Measurements from ENCODE around the gene TES.
A peak's percentile ranks its signal among the peaks of the same experiment; 100 is the strongest.

The TES gene

DNA sequence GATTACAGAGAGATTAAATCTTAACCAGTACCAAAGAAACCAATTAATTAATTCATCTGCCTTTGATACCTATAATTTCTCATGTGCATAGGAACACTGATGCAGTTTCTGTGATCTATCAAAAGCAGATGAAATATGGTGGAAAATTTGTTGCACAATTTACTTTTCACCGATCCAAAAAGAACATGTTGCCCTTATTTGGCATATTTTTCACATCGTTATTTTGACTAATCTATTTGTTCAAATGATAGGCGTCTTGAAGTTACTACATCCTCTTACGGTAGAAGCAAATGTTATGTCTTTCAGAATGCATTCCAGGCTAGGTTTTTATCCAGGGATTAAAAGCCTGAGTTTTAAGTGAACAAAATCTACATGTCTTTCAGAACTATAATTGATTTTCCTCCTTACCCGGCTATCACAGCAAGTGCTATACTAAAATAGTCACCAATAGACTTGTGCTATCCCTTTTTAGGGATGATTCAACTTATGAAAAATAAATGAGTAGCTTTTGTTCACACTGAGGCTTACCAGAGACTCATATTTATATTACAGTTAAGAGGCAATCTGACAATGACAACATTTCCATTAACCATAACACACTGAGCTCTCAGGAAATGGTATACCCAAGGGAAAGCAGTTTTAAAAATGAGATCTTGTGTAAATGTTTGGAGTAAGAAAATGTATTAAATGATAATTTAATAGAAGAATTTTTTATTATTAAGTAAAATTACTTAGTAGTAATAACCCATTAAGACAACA is 16.8 kb upstream of the TES start:
- peak; percentile 52 for DNase-seq

- peak; percentile 80 for DNase-seq
Observed at GRCh38 chr7:116194115-116194514, 16.2 kb upstream of the TES start.

DNA sequence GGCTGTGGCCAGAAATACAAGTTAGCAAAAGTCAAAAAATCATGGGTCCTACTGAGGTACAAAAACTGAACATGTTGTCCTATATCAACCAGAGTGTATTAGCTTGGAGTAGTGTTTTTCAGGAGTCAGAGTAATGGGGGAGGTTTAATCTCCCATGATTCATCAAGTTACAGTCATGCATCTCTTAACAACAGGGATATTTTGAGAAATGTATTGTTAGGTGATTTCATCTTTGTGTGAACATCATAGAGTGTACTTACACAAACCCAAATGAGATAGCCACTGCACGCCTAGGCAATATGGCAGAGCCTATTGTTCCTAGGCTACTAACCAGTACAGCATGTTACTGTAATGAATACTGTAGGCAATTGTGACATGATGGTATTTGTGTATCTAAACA is 14.9 kb upstream of the TES start:
- DNase-seq: no peak

- no peak for DNase-seq
Observed at GRCh38 chr7:116196947-116197346, 13.4 kb upstream of the TES start.

DNA sequence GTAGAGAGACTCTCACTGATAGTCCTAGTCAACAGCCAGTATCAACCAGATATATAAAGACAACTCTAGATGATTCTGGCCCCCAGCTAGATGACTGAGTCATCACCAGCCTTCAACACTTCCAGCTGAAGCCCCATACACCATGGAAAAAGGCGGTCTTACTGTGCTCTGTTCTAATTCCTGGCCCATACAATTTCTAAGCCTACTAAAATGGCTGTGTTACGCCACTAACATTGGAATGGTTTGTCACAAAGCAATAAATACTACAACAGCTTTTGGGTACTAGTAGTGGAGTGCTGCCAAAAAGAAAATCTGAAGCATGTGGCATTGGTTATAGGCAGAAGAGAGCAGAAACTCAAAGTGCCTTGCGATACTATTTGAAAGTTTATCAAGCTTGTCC is 13.0 kb upstream of the TES start:
- DNase-seq: peak; percentile 88

DNA sequence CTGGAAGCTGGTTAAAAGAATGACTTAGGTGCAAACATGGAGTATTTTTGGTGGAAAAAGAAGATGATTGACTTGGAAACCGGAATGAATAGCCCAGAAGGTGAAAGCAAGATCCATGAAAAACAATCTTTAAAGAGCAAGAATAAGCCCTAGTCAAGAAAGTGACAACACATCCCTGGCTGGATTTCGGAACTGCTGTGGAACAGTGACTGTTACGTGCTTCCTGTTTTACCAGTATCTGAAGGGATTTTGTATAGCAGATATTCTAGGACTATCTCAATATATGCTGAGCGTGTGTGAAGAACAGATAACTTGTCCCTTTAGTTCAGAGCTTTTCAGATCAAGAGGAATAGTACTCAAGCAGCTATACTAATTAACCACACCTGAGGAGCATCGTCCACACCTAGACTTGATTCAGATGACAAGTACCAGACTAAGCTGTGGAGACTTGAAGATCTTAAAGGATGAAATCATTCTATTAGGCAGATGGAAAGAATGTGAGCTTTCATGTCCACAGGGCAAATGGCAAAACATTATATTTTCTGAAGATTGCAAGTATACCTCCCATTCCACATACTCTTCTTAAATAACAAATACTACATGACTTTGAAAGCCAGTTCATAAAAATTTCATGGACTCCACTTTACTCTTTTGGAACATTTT is 11.5 kb upstream of the TES start:
- no peak for DNase-seq

DNA sequence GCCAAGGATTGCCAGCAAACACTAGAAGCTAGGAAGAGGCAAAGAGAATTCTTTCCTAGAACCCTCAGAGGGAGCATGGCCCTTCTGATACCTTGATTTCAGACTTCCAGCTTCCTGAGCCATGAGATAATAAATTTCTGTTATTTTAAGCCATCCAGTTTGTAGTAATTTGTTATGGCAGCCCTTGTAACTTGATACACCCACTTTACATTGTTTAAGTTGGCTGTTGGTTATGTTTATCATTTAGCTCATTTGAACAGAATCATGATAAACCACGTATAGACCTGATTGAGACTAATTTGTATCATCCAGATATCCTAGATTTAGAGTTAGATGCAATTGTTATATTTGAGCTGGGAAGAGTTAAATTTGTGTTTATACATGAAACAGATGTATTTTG is 9.4 kb upstream of the TES start:
- peak; percentile 48 for DNase-seq

DNA sequence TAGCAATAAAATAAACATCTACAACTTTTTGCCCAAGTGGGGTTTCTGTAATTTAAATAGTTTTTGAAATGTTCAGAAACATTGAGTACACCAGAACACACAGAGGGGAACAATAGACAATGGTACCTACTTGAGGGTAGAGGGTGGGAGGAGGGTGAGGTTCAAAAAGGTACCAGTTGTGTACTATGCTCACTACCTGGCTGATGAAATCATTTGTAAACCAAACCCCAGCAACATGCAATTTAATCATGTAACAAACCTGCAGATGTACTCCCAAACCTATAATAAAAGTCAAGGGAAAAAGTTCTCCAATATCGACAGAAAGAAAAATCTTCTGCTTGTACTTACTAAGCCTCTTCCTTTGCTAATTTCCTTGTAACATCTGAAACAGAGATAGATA is 4.2 kb upstream of the TES start:
- DNase-seq: no peak

DNA sequence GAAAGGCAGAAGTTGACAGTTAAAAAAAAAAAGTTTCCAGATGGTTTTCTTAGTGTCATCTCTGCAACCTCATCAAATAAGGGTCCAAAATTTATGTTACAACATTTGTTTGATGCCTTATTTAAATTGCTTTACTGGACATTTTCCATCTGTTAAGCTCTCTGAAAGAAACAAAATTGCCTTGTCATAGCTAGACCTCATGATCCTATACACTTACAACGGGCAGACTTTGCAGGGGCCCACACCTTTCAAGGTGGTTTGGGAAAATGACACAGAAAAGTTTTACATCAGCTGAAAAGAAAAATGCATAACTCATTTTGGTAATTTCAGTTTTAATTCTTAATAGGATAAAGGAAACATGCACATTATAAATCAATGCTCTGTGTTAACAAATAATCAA is 1.4 kb upstream of the TES start:
- DNase-seq: no peak

- no peak for DNase-seq
Observed at GRCh38 chr7:116209561-116210070, 723 bp upstream of the TES start.

DNA sequence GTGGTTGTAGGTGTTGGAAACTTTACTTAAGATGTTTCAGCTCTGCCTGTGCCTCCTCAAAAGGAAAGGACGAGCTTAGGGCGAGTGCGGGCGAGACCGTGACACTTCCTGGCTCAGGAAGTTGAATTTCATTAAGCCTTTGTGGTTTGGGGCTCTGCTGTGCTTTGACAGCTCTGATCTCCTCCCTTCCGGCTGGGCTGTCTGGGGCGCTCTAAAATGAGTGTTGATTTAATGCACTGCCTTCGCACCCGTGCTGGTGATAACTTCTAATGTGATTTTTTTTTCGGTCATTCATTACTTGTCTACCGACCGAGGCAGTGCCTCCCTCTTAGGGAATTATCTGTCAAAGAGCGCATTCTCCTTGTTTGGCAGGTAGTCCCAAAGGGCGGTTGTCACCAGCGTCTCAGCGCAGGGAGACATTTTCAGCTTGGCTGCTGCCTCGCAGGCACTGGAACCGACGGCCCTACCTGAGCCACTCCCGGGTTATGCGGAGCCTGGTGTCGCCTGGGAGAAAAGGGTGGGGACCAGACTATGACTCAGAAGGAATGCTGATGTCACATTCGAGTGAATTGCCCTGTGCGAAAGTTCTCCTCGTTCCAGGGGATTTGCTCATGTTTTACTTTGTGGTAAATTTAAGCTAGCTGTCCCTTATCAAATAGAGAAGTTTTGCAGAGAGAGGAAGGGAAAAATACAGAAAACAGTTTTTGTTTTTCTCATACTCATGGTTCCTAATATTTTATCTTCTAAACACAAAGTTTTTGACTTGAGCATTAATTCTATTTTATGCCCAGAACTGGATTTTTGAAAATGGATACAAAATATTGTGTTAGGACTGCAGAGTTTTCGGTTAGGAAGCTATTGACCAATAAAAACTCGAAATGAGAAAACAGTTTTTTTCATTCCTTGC is 920 bp downstream of the TES start:
- DNase-seq: peak; percentile 97

- peak; percentile 65 for DNase-seq
Observed at GRCh38 chr7:116211913-116212596, 1.7 kb downstream of the TES start.

DNA sequence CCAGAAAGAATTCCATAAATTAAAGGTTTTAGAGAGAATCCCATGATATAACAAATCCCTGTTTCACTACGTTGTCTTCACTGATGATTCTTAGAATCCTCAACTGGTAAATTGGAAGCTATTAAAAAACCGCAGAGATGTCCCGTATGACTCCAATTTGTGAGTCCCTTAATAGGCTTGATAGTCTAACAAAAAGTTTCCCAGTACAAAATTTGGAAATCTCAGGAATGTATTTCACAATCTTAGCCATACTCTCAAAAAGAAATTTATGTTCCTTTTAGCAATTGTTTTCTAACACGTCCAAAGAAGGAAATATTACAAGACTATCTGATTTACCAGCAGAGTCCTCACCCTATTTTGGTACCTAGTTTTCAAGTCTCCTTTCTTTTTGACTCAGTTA is 2.5 kb downstream of the TES start:
- peak; percentile 72 for DNase-seq

- peak; percentile 85 for DNase-seq
Observed at GRCh38 chr7:116213361-116214130, 3.2 kb downstream of the TES start.

GRCh38 chr7:116214921-116215320 is 4.6 kb downstream of the TES start:
- DNase-seq: no peak

- no peak for DNase-seq
Observed at GRCh38 chr7:116215551-116215950, 5.2 kb downstream of the TES start.

DNA sequence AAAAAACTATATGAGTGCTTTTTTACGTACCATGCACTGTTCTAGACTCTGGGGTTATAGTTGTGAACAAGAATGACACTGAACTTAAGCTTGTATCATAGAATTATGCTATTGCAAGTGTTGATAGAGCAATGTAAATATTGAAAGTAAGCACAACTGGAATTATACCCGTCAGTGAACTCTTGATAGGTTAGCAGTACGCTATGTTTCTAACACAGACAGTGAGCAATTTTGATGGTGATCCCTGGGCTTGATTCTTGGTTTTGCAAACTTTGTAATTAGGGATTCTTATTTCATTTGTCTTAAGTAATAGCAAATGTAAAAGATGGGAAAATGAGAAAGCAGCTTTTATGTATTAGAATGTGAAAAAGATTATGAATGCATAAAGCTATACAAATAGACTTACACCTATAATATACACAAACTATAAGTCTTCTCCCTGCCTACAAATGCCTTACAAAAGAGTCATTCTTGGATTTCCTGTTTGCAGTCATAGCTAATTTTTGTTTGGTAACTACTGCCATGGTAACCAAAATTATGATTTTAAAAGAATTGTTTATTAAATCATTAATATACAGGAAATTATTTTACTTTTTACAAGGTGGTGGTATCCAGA is 6.7 kb downstream of the TES start:
- DNase-seq: peak; percentile 37

- peak; percentile 80 for DNase-seq
Observed at GRCh38 chr7:116218051-116218645, 7.8 kb downstream of the TES start.

DNA sequence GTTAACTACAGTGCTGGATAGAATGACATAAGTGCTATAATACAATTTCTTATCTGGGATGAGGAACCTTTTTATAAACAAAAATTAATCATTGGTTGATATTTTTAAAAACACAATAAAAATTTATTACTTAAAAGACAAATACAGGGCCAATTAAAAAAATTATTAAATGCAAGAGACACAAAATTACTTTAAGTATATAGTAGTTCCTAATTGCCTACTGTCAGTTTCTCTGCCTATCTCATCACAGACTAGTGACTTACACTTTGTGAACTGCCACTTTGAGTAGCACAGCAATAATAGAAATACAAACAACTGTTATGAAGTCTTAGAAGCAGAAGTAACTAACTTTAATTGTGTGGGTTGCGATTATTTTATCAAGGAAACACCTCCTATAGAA is 8.4 kb downstream of the TES start:
- no peak for DNase-seq

DNA sequence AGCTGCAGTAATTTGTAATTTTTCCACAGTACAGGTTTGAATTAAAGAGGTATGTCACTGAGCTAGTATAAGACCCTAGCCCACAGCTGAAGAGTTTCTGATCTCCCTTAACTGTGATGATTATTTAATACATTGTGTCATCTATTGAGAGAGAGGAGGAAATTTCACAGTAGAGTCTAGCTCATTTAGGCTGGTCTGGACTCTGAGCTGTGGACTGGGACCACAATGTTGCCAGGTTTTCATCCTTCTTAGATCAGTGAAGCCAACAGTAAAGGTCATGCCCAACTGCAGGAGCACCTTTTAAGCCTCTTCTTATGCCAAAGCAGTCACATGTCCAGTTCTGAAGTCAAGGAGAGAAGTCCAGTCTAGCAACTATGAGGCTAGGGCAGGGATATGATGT is 8.9 kb downstream of the TES start:
- no peak for DNase-seq

DNA sequence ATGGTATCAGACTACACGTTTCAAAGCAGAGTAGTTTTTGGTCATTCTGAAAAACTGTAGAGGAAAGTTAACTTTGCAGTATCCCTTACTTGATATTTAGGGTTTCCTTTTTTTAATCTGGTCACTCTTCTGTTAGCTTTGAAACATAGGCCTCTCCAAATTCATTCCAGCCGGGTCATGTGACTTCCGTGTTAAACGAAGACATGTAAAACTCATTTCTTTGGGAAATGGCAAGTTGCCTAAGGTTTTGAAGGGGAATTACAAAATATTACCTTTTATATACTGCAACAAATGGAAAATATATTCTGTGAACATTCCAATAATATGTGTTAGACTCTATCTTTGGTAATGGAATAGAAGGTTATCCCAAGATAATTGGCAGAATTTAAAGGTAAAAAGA is 9.5 kb downstream of the TES start:
- no peak for DNase-seq
